ENCODE measurements around the gene TXLNB. TPM values are rescaled to one million over a fixed set of nuclear protein-coding genes. Genes with fewer than 3 reads are reported as not detected.

The TXLNB gene
- total and polyA plus RNA-seq, 2 donors (not counting 1 experiment from before 2014, with no cell fraction given): 3.4 to 3.6 TPM

- ATAC-seq (ENCODE audit: low read depth) (no peak), DNase-seq (no peak)
- Histone ChIP-seq H3K4me2 (replicated peaks; ENCODE audit: low read depth, low read length, poor library complexity, severe bottlenecking) (no peak overlapping the region), H3K9ac (ENCODE audit: low read length) (no peak overlapping the region), H3K4me1 (ENCODE audit: control insufficient read depth in 2 of 2, insufficient read depth in 2 of 2, low read length in 2 of 2) (no peaks in the 10 kb centered on the region), H3K79me2 (ENCODE audit: control insufficient read depth, insufficient read depth, low read length) (no peaks in the 10 kb centered on the region), H3K27ac (ENCODE audit: low read length in 2 of 2) (no peak overlapping the region), H2AFZ (ENCODE audit: insufficient read depth, low read depth, low read length, poor library complexity, severe bottlenecking) (no peak overlapping the region), H4K20me1 (ENCODE audit: control insufficient read depth, insufficient read depth, low read length, poor library complexity, severe bottlenecking) (no peaks in the 10 kb centered on the region), H3K27me3 (replicated peaks in 1 of 4; ENCODE audit: control extremely low read depth in 1 of 4, control insufficient read depth in 3 of 4, insufficient read depth in 4 of 4, low read length in 3 of 4) (no peaks in the 10 kb centered on the region), H3K4me3 (ENCODE audit: control extremely low read depth in 1 of 5, extremely low read depth in 1 of 5, insufficient read depth in 1 of 5, low read depth in 2 of 5, low read length in 4 of 5) (no peak overlapping the region), H3K36me3 (replicated peaks in 1 of 2; ENCODE audit: control extremely low read depth in 1 of 2, control insufficient read depth in 1 of 2, extremely low read depth in 1 of 2, insufficient read depth in 2 of 2, low read length in 1 of 2) (peaks cover 0 to 15% of the 10 kb centered on the region in 2 experiments), H3K9me3 (ENCODE audit: control extremely low read depth in 1 of 3, control insufficient read depth in 2 of 3, insufficient read depth in 1 of 3, low read length in 2 of 3) (no peaks in the 10 kb centered on the region)
- Mint-ChIP-seq H3K27ac (no peak overlapping the region), H3K4me3 (no peak overlapping the region), H3K9me3 (ENCODE audit: insufficient read depth) (no peaks in the 10 kb centered on the region), H3K27me3 (no peaks in the 10 kb centered on the region), H3K4me1 (no peaks in the 10 kb centered on the region)
- ChIA-PET POLR2A (no interaction called here), CTCF (interaction anchor here (0.9 to 1.9 kb wide), 5 partner anchors 10 to 424 kb away, joined by 3 to 4 read pairs (median 3); no protein-coding TSS in a partner anchor)
- WGBS (ENCODE audit: insufficient coverage): no CpG with 5 or more reads among the region's 2 CpGs
- TF ChIP-seq CTCF (IDR thresholded peaks at IDR 0.05): no peak
- no peak for TF ChIP-seq EZH2 (IDR thresholded peaks at IDR 0.05; ENCODE audit: borderline replicate concordance, insufficient read depth, low read depth, low read length, poor library complexity, severe bottlenecking)
- intact Hi-C loops (cut with micrococcal nuclease): no loop called here
Measured at GRCh38 chr6:139240161-139241010, 51.4 kb downstream of the TXLNB start.

GRCh38 chr6:139239064-139239463 lies 52.7 kb downstream of the TXLNB start:
- intact Hi-C loops (cut with micrococcal nuclease): no loop called here
- WGBS (ENCODE audit: insufficient coverage): 91% methylated on average over 3 of the region's 10 CpGs
- ChIA-PET CTCF (interaction anchor here (1.1 kb wide), 1 partner anchor 20 kb away, joined by 3 read pairs; no protein-coding TSS in a partner anchor), POLR2A (no interaction called here)
- Histone ChIP-seq H3K79me2 (ENCODE audit: control insufficient read depth, insufficient read depth, low read length) (no peaks in the 10 kb centered on the region), H3K36me3 (replicated peaks in 1 of 2; ENCODE audit: control extremely low read depth in 1 of 2, control insufficient read depth in 1 of 2, extremely low read depth in 1 of 2, insufficient read depth in 2 of 2, low read length in 1 of 2) (peaks cover 0 to 9% of the 10 kb centered on the region in 2 experiments), H3K9ac (ENCODE audit: low read length) (no peak overlapping the region), H3K27ac (ENCODE audit: low read length in 2 of 2) (no peak overlapping the region), H3K4me3 (ENCODE audit: control extremely low read depth in 1 of 5, extremely low read depth in 1 of 5, insufficient read depth in 1 of 5, low read depth in 2 of 5, low read length in 4 of 5) (no peak overlapping the region), H3K27me3 (replicated peaks in 1 of 4; ENCODE audit: control extremely low read depth in 1 of 4, control insufficient read depth in 3 of 4, insufficient read depth in 4 of 4, low read length in 3 of 4) (no peaks in the 10 kb centered on the region), H3K4me1 (ENCODE audit: control insufficient read depth in 2 of 2, insufficient read depth in 2 of 2, low read length in 2 of 2) (no peaks in the 10 kb centered on the region), H3K4me2 (replicated peaks; ENCODE audit: low read depth, low read length, poor library complexity, severe bottlenecking) (no peak overlapping the region), H2AFZ (ENCODE audit: insufficient read depth, low read depth, low read length, poor library complexity, severe bottlenecking) (no peak overlapping the region), H4K20me1 (ENCODE audit: control insufficient read depth, insufficient read depth, low read length, poor library complexity, severe bottlenecking) (no peaks in the 10 kb centered on the region), H3K9me3 (ENCODE audit: control extremely low read depth in 1 of 3, control insufficient read depth in 2 of 3, insufficient read depth in 1 of 3, low read length in 2 of 3) (peaks cover 0 to 10% (median 3%) of the 10 kb centered on the region in 3 donors)
- DNase-seq (no peak), ATAC-seq (ENCODE audit: low read depth) (no peak)
- peaks cover under 1% of the 10 kb centered on the region for H3K9me3 Mint-ChIP-seq (ENCODE audit: insufficient read depth)
- H3K4me1 Mint-ChIP-seq: no peaks in the 10 kb centered on the region
- no peak overlapping the region for H3K27ac Mint-ChIP-seq
- TF ChIP-seq CTCF (IDR thresholded peaks at IDR 0.05) (no peak), EZH2 (IDR thresholded peaks at IDR 0.05; ENCODE audit: borderline replicate concordance, insufficient read depth, low read depth, low read length, poor library complexity, severe bottlenecking) (no peak)
- H3K27me3 Mint-ChIP-seq: no peaks in the 10 kb centered on the region
- H3K4me3 Mint-ChIP-seq: no peak overlapping the region

Data from B cell (primary cell).